ENCODE results near the gene USP19. TPM values are rescaled to one million over a fixed set of nuclear protein-coding genes. Genes with fewer than 3 reads are reported as not detected.

USP19 gene
- total and polyA plus RNA-seq, 4 donors: 8.1 to 39.6 (median 27.4) TPM

- Histone ChIP-seq H3K27ac (ENCODE audit: low read depth in 1 of 2, low read length in 2 of 2) (peak overlapping the region; percentile 94 to 95), H3K4me1 (ENCODE audit: control insufficient read depth in 4 of 4, insufficient read depth in 4 of 4, low read length in 3 of 4) (peaks cover 2 to 30% (median 26%) of the 10 kb centered on the region in 4 donors), H3K27me3 (ENCODE audit: control insufficient read depth in 4 of 4, insufficient read depth in 4 of 4, low read length in 3 of 4) (no peaks in the 10 kb centered on the region), H3K9ac (ENCODE audit: low read depth in 1 of 2, low read length in 2 of 2) (peak overlapping the region; percentile 70 to 88), H3K36me3 (ENCODE audit: control insufficient read depth in 4 of 4, insufficient read depth in 3 of 4, low read depth in 1 of 4, low read length in 3 of 4) (peaks cover 0 to 12% (median 4%) of the 10 kb centered on the region in 4 donors), H3K4me3 (ENCODE audit: low read depth in 1 of 3, low read length in 3 of 3) (peak overlapping the region; percentile 84 to 98 (median 95)), H3K9me3 (ENCODE audit: control insufficient read depth in 4 of 4, low read length in 3 of 4) (no peaks in the 10 kb centered on the region)
- DNase-seq (ENCODE audit: low spot score): peak; percentile 89
- WGBS: under 1% methylated on average over 86 of the region's 86 CpGs
- no peak for TF ChIP-seq HNF4G (IDR thresholded peaks at IDR 0.05)
- TF ChIP-seq HNF4A (conservative IDR thresholded peaks at IDR 0.05): no peak
- TF ChIP-seq SP1 (IDR thresholded peaks at IDR 0.05): no peak
- no peak for TF ChIP-seq ATF3 (IDR thresholded peaks at IDR 0.05)
- no peak for TF ChIP-seq REST (IDR thresholded peaks at IDR 0.05)
- no peak for TF ChIP-seq CTCF (IDR thresholded peaks at IDR 0.05; ENCODE audit: low read depth, low read length, missing input control)
- no peak for TF ChIP-seq RXRA (IDR thresholded peaks at IDR 0.05)
- TF ChIP-seq GABPA (IDR thresholded peaks at IDR 0.05 in 1 of 2, conservative IDR thresholded peaks at IDR 0.05 in 1 of 2): no peak
- no peak for TF ChIP-seq TAF1 (conservative IDR thresholded peaks at IDR 0.05)
- no peak for TF ChIP-seq FOXA2 (IDR thresholded peaks at IDR 0.05)
- no peak for TF ChIP-seq JUND (IDR thresholded peaks at IDR 0.05)
- no peak for TF ChIP-seq RAD21 (IDR thresholded peaks at IDR 0.05)
These were observed 27.4 kb downstream of the USP19 start for GRCh38 chr3:49092938-49093852.

- Histone ChIP-seq H3K9me3 (ENCODE audit: control insufficient read depth in 4 of 4, low read length in 3 of 4) (no peaks in the 10 kb centered on the region), H3K27ac (ENCODE audit: low read depth in 1 of 2, low read length in 2 of 2) (no peak overlapping the region), H3K9ac (ENCODE audit: low read depth in 1 of 2, low read length in 2 of 2) (no peak overlapping the region), H3K4me3 (ENCODE audit: low read depth in 1 of 3, low read length in 3 of 3) (no peak overlapping the region), H3K36me3 (ENCODE audit: control insufficient read depth in 4 of 4, insufficient read depth in 3 of 4, low read depth in 1 of 4, low read length in 3 of 4) (peaks cover 5 to 9% (median 7%) of the 10 kb centered on the region in 4 donors), H3K4me1 (ENCODE audit: control insufficient read depth in 4 of 4, insufficient read depth in 4 of 4, low read length in 3 of 4) (peaks cover 0 to 5% (median 0%) of the 10 kb centered on the region in 4 donors), H3K27me3 (ENCODE audit: control insufficient read depth in 4 of 4, insufficient read depth in 4 of 4, low read length in 3 of 4) (no peaks in the 10 kb centered on the region)
- WGBS: 96% methylated on average over 8 of the region's 8 CpGs
- no peak for TF ChIP-seq HNF4G (IDR thresholded peaks at IDR 0.05)
- TF ChIP-seq TAF1 (conservative IDR thresholded peaks at IDR 0.05): no peak
- no peak for TF ChIP-seq HNF4A (conservative IDR thresholded peaks at IDR 0.05)
- no peak for TF ChIP-seq ZBTB33 (IDR thresholded peaks at IDR 0.05)
- TF ChIP-seq MAX (IDR thresholded peaks at IDR 0.05): no peak
- DNase-seq (ENCODE audit: low spot score): no peak
These were observed 39.2 kb downstream of the USP19 start for GRCh38 chr3:49081429-49081828.
